Measurements from ENCODE around the gene RASEF. TPM values are rescaled to one million over a fixed set of nuclear protein-coding genes. Genes with fewer than 3 reads are reported as not detected.

The RASEF gene
- total RNA-seq, 4 donors from 2014 or later: 3.4 to 6.2 (median 4.8) TPM

DNA sequence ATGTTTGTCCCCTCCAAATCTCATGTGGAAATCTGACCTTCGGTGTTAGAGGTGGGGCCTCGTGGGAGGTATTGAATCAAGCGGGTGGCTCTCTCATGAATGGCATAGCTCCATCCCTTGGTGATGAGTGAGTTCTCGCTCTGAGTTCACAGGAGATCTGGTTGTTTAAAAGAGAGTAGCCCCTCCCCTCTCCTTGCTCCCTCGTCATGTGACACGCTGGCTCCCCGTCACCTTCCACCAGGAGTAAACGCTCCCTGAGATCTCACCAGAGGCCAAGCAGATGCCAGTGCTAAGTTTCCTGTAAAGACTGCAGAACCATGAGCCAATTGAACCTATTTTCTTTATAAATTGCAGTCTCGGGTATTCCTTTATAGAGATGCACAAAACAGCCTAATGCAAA lies 74.5 kb downstream of the RASEF start:
- H3K27me3 ChIP-seq: no peaks in the 10 kb centered on the region
- H3K4me1 ChIP-seq: no peaks in the 10 kb centered on the region
- 86% methylated on average over 9 of the region's 9 CpGs for WGBS

DNA sequence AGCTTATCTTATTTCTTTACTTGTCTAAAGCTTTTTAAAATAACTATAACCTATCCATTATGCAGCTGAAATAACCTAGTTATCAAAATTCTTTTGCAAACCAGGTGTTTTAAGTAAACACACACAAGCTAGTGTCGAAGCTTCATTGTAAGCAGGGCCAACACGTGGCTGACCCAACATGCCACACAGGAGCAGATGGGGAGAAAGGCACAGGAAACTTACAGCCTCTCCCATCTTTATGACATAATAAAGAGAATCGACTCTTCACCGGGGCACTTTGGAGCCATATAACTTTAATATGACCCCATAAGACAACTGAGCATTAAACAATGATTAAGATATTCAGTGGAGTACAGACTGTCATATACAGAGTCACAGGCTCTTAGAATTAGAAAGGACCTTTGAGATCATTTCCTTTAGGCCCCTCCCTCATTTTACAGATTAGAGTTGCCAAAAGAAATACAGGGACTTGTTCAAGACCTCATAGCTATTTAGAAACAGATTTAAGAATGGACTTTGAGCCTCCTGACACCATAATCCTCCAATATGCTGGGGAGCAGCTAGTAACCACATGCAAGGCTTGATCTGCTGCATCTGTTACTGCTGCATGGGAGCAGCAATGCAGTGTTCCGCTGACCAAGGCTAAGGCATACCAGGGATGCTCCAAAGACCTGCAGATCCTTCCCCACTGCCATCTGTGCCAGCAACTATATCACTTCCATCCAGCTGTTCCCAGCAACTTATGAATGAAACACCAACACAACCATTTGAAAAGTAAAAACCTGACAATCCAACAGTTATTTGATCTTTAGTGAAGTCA lies 75.4 kb downstream of the RASEF start:
- H3K4me3 ChIP-seq: no peak overlapping the region
- no peak for DNase-seq (ENCODE audit: low spot score in 2 of 2)
- TF ChIP-seq EP300 (IDR thresholded peaks at IDR 0.05) (no peak), POLR2A (IDR thresholded peaks at IDR 0.05) (no peak), POLR2AphosphoS5 (IDR thresholded peaks at IDR 0.05) (no peak)
- TF ChIP-seq, protein P1, sequence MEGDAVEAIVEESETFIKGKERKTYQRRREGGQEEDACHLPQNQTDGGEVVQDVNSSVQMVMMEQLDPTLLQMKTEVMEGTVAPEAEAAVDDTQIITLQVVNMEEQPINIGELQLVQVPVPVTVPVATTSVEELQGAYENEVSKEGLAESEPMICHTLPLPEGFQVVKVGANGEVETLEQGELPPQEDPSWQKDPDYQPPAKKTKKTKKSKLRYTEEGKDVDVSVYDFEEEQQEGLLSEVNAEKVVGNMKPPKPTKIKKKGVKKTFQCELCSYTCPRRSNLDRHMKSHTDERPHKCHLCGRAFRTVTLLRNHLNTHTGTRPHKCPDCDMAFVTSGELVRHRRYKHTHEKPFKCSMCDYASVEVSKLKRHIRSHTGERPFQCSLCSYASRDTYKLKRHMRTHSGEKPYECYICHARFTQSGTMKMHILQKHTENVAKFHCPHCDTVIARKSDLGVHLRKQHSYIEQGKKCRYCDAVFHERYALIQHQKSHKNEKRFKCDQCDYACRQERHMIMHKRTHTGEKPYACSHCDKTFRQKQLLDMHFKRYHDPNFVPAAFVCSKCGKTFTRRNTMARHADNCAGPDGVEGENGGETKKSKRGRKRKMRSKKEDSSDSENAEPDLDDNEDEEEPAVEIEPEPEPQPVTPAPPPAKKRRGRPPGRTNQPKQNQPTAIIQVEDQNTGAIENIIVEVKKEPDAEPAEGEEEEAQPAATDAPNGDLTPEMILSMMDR (IDR thresholded peaks at IDR 0.05): no peak
- no peaks in the 10 kb centered on the region for H3K4me1 ChIP-seq
- no peaks in the 10 kb centered on the region for H3K36me3 ChIP-seq
- 68% methylated on average over 5 of the region's 5 CpGs for WGBS
- no peaks in the 10 kb centered on the region for H3K27me3 ChIP-seq
- no peaks in the 10 kb centered on the region for H3K9me3 ChIP-seq
- no peak overlapping the region for H3K27ac ChIP-seq

More for the DNA sequence above, 74.5 kb downstream of the RASEF start:
- H3K27ac ChIP-seq: no peak overlapping the region
- no peaks in the 10 kb centered on the region for H3K36me3 ChIP-seq
- no peak for TF ChIP-seq POLR2AphosphoS5 (IDR thresholded peaks at IDR 0.05)
- TF ChIP-seq POLR2A (IDR thresholded peaks at IDR 0.05): no peak
- TF ChIP-seq, protein P1 (IDR thresholded peaks at IDR 0.05): no peak
- TF ChIP-seq EP300 (IDR thresholded peaks at IDR 0.05): no peak
- DNase-seq (ENCODE audit: low spot score in 2 of 2): no peak
- no peak overlapping the region for H3K4me3 ChIP-seq
- no peaks in the 10 kb centered on the region for H3K9me3 ChIP-seq

DNA sequence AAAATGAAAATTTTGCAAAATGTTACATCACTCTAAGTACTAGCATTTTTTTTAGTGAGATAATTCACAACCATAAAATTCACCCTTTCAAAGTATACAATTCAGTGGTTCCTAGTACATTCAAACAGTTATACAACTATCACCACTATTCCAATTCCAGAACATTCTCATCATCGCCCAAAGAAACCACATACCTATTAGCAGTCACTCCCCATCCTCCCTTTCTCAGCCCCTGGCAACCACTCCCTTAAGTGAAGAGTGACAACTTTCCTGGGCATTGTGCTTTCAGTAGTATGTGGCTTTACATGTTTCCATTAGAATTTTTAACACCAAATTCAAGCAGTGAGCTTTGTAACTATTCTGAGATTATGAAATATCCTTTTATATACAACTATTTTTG lies 81.4 kb downstream of the RASEF start:
- TF ChIP-seq POLR2AphosphoS5 (IDR thresholded peaks at IDR 0.05) (no peak), EP300 (IDR thresholded peaks at IDR 0.05) (no peak)
- TF ChIP-seq, protein P1 (IDR thresholded peaks at IDR 0.05): no peak
- H3K4me1 ChIP-seq: no peaks in the 10 kb centered on the region
- DNase-seq (ENCODE audit: low spot score in 2 of 2): no peak
- no peaks in the 10 kb centered on the region for H3K36me3 ChIP-seq
- no peaks in the 10 kb centered on the region for H3K9me3 ChIP-seq
- H3K4me3 ChIP-seq: no peak overlapping the region
- H3K27me3 ChIP-seq: no peaks in the 10 kb centered on the region
- WGBS: 85% methylated on average over 1 of the region's 1 CpG
- H3K27ac ChIP-seq: no peak overlapping the region

DNA sequence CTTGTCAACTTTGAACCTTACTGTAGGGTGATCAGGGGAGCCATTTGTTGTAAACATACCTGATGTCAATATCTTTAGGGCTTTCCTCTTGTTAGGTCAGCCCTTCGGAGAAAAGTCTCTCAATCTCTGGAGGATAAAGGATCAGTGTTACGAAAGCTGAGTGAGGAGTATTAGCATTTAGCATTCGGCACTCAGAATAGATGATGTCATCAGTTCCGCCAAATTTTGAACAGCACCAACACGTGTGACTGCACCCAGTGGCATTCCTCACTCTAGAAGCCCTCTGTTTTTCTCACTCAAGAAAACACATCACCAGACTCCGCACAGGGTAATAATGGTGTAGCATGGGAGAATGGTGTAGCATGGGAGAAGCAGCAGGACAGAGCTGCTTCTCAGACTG lies 87.8 kb downstream of the RASEF start:
- Histone ChIP-seq H3K4me1 (no peaks in the 10 kb centered on the region), H3K4me3 (no peak overlapping the region), H3K9me3 (no peaks in the 10 kb centered on the region), H3K27me3 (no peaks in the 10 kb centered on the region), H3K27ac (no peak overlapping the region), H3K36me3 (no peaks in the 10 kb centered on the region)
- 83% methylated on average over 6 of the region's 6 CpGs for WGBS
- TF ChIP-seq POLR2A (IDR thresholded peaks at IDR 0.05) (no peak), EP300 (IDR thresholded peaks at IDR 0.05) (no peak), POLR2AphosphoS5 (IDR thresholded peaks at IDR 0.05) (no peak)
- TF ChIP-seq, protein P1 (IDR thresholded peaks at IDR 0.05): no peak
- no peak for DNase-seq (ENCODE audit: low spot score in 2 of 2)

DNA sequence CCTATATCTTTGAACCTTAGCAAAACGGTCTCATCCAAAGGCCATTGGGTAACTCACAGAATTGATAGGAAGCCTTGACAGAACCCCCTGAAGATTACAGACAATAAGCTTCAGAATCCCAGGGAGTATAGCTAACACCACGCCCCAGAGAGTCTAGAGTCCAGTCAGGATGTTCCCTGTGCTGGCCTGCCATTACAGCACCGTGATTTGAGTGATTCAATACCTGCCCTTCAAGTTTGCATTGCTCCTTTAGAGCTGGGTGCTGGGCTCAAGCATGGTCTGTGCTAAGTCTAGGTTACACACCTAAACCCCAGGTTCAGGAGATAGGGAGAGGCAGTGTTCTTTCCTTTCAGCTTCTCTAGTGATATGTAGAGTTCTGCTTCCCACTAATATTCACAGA lies 90.5 kb downstream of the RASEF start:
- H3K27me3 ChIP-seq: no peaks in the 10 kb centered on the region
- TF ChIP-seq POLR2AphosphoS5 (IDR thresholded peaks at IDR 0.05) (no peak), EP300 (IDR thresholded peaks at IDR 0.05) (no peak), POLR2A (IDR thresholded peaks at IDR 0.05) (no peak)
- TF ChIP-seq, protein P1 (IDR thresholded peaks at IDR 0.05): no peak

More for the DNA sequence above, 90.5 kb downstream of the RASEF start:
- Histone ChIP-seq H3K4me3 (no peak overlapping the region), H3K4me1 (no peaks in the 10 kb centered on the region), H3K36me3 (no peaks in the 10 kb centered on the region), H3K27ac (no peak overlapping the region), H3K9me3 (no peaks in the 10 kb centered on the region)
- WGBS: 91% methylated on average over 3 of the region's 3 CpGs
- no peak for DNase-seq (ENCODE audit: low spot score in 2 of 2)

Data from suprapubic skin (tissue), 4 donors.